SK-N-SH (cell line): Measurements from ENCODE around the gene CYP26A1.

Source experiments
- CTCF ChIP-seq: fragments of 200-600 bp; sonication (generic); IDR thresholded peaks from 2 replicates; pipeline ENCODE4 v1.6.1; 2017; ENCODE audit warnings: antibody characterized with exemption, mild to moderate bottlenecking, moderate library complexity
- RFX5 ChIP-seq: IDR thresholded peaks from 2 replicates; pipeline ENCODE4 v1.6.1; 2012; ENCODE audit warnings: mild to moderate bottlenecking, improper control_type of control experiment, low read length
- TCF12 ChIP-seq: IDR thresholded peaks from 2 replicates; pipeline ENCODE4 v1.4.0; 2012

- no peak for TF ChIP-seq CTCF
- TF ChIP-seq TCF12, result no peak
- TF ChIP-seq RFX5, result no peak
Measured at GRCh38 chr10:93125966-93126365, 52.3 kb downstream of the CYP26A1 start.
